Measurements from ENCODE around the gene PGAM1.

The PGAM1 gene

GRCh38 chr10:97450828-97451227, 24.8 kb downstream of the PGAM1 start:
- TF ChIP-seq CTCF (IDR thresholded peaks at IDR 0.05; ENCODE audit: insufficient read depth, low read length, poor library complexity, severe bottlenecking) (no peak), EZH2phosphoT487 (conservative IDR thresholded peaks at IDR 0.05; ENCODE audit: low read length) (no peak)
- Histone ChIP-seq H3K4me3 (ENCODE audit: insufficient read depth, low read length, poor library complexity, severe bottlenecking) (no peak overlapping the region), H3K9me3 (ENCODE audit: insufficient read depth, low read length) (no peaks in the 10 kb centered on the region), H2AFZ (ENCODE audit: low read depth, low read length, severe bottlenecking) (no peak overlapping the region), H3K9ac (ENCODE audit: low read length) (no peak overlapping the region), H3K9me2 (replicated peaks; ENCODE audit: insufficient read depth, low read length) (no peaks in the 10 kb centered on the region), H3K36me3 (ENCODE audit: low read length) (no peaks in the 10 kb centered on the region), H4K20me1 (ENCODE audit: low read depth, low read length) (no peaks in the 10 kb centered on the region; the same call in 1 of the 2 replicates), H3F3A (ENCODE audit: insufficient read depth) (no peaks in the 10 kb centered on the region), H3K27ac (ENCODE audit: low read depth, low read length) (no peak overlapping the region), H3K4me2 (ENCODE audit: low read depth, low read length, poor library complexity, severe bottlenecking) (no peak overlapping the region), H3K79me2 (ENCODE audit: insufficient read depth, low read length) (peaks cover 42% of the 10 kb centered on the region), H3K27me3 (ENCODE audit: low read length) (no peaks in the 10 kb centered on the region)

GRCh38 chr10:97451605-97452004, 25.6 kb downstream of the PGAM1 start:
- Histone ChIP-seq H3K27me3 (ENCODE audit: low read length) (no peaks in the 10 kb centered on the region), H3K27ac (ENCODE audit: low read depth, low read length) (no peak overlapping the region), H3K4me2 (ENCODE audit: low read depth, low read length, poor library complexity, severe bottlenecking) (no peak overlapping the region), H3K9me2 (replicated peaks; ENCODE audit: insufficient read depth, low read length) (no peaks in the 10 kb centered on the region), H3K36me3 (ENCODE audit: low read length) (no peaks in the 10 kb centered on the region), H3K9me3 (ENCODE audit: insufficient read depth, low read length) (no peaks in the 10 kb centered on the region), H3K79me2 (ENCODE audit: insufficient read depth, low read length) (peaks cover 38% of the 10 kb centered on the region), H3K9ac (ENCODE audit: low read length) (no peak overlapping the region), H2AFZ (ENCODE audit: low read depth, low read length, severe bottlenecking) (no peak overlapping the region), H4K20me1 (ENCODE audit: low read depth, low read length) (no peaks in the 10 kb centered on the region; the same call in 1 of the 2 replicates), H3K4me3 (ENCODE audit: insufficient read depth, low read length, poor library complexity, severe bottlenecking) (no peak overlapping the region), H3F3A (ENCODE audit: insufficient read depth) (no peaks in the 10 kb centered on the region)
- TF ChIP-seq EZH2phosphoT487 (conservative IDR thresholded peaks at IDR 0.05; ENCODE audit: low read length): no peak
- TF ChIP-seq CTCF (IDR thresholded peaks at IDR 0.05; ENCODE audit: insufficient read depth, low read length, poor library complexity, severe bottlenecking): no peak

GRCh38 chr10:97452352-97452751, 26.4 kb downstream of the PGAM1 start:
- no peak overlapping the region for H3K27ac ChIP-seq (ENCODE audit: low read depth, low read length)
- H3K9me3 ChIP-seq (ENCODE audit: insufficient read depth, low read length): no peaks in the 10 kb centered on the region
- no peak overlapping the region for H3K4me3 ChIP-seq (ENCODE audit: insufficient read depth, low read length, poor library complexity, severe bottlenecking)
- H3K36me3 ChIP-seq (ENCODE audit: low read length): no peaks in the 10 kb centered on the region
- H3F3A ChIP-seq (ENCODE audit: insufficient read depth): no peaks in the 10 kb centered on the region
- no peaks in the 10 kb centered on the region for H4K20me1 ChIP-seq (ENCODE audit: low read depth, low read length)
- H3K4me2 ChIP-seq (ENCODE audit: low read depth, low read length, poor library complexity, severe bottlenecking): no peak overlapping the region
- H3K9me2 ChIP-seq (replicated peaks; ENCODE audit: insufficient read depth, low read length): no peaks in the 10 kb centered on the region
- no peak overlapping the region for H3K9ac ChIP-seq (ENCODE audit: low read length)
- peaks cover 30% of the 10 kb centered on the region for H3K79me2 ChIP-seq (ENCODE audit: insufficient read depth, low read length)
- H3K27me3 ChIP-seq (ENCODE audit: low read length): no peaks in the 10 kb centered on the region
- no peak overlapping the region for H2AFZ ChIP-seq (ENCODE audit: low read depth, low read length, severe bottlenecking)
- no peak for TF ChIP-seq CTCF (IDR thresholded peaks at IDR 0.05; ENCODE audit: insufficient read depth, low read length, poor library complexity, severe bottlenecking)
- no peak for TF ChIP-seq EZH2phosphoT487 (conservative IDR thresholded peaks at IDR 0.05; ENCODE audit: low read length)

Measured in SU-DHL-6 (cell line).